SK-N-SH (cell line): ENCODE data around the gene FGD4. TPM values are rescaled to one million over a fixed set of nuclear protein-coding genes. Genes with fewer than 3 reads are reported as not detected.

ENCODE experiments used
- CTCF ChIA-PET: fragments of 300-600, 350-600 bp; formaldehyde crosslinking; extraction: SDS; loops from one replicate; lab custom pipeline; 2021; lab: Yijun Ruan, JAX
- POLR2A ChIA-PET: fragments of 350-600 bp; sonication (Branson Sonifier 250); formaldehyde crosslinking; extraction: SDS; loops from one replicate; lab custom pipeline; 2020; ENCODE audit warnings: antibody characterized with exemption, inconsistent platforms; lab: Yijun Ruan, JAX
- DNase-seq: peaks from one replicate; pipeline ENCODE4 v3.0.0; 2012
- H2AFZ ChIP-seq: fragments of 200-600 bp; sonication (generic); 2 replicates; pipeline ENCODE4 v1.8.1; 2016; ENCODE audit warnings: antibody characterized with exemption, mild to moderate bottlenecking, low read depth
- H3F3A ChIP-seq: fragments of 200-600 bp; sonication (generic); replicated peaks from 2 replicates; pipeline ENCODE3; 2016; ENCODE audit warnings: antibody characterized with exemption, mild to moderate bottlenecking; ENCODE audit not compliant: insufficient read depth
- H3K27ac ChIP-seq, 2 experiments: fragments of 200-500 bp in 1 of 2; fragments of 200-600 bp in 1 of 2; sonication (Bioruptor generic) in 1 of 2; sonication (generic), shearing (Covaris generic) in 1 of 2; 2 replicates each; pipeline versions ENCODE4 v1.5.1 to v1.6.1; 2014 to 2016; ENCODE audit warnings: low read depth in 2 of 2, inconsistent platforms in 1 of 2, low read length in 1 of 2, mild to moderate bottlenecking in 1 of 2, mixed read lengths in 1 of 2
- H3K27me3 ChIP-seq: fragments of 200-600 bp; sonication (generic), shearing (Covaris generic); 2 replicates; pipeline ENCODE4 v1.6.1; 2016; ENCODE audit warnings: mixed run types; ENCODE audit not compliant: insufficient read depth
- H3K36me3 ChIP-seq, 2 experiments: fragments of 200-500 bp in 1 of 2; fragments of 200-600 bp in 1 of 2; sonication (Bioruptor generic) in 1 of 2; sonication (generic) in 1 of 2; replicated peaks in 1 of 2; 2 replicates each; pipeline versions ENCODE3 to v1.5.1; 2014 to 2016; ENCODE audit warnings: low read length in 1 of 2, mild to moderate bottlenecking in 1 of 2; ENCODE audit not compliant: insufficient read depth in 2 of 2, control insufficient read depth in 1 of 2
- H3K4me1 ChIP-seq, 2 experiments: fragments of 200-500 bp in 1 of 2; fragments of 200-600 bp in 1 of 2; sonication (Bioruptor generic) in 1 of 2; sonication (generic), shearing (Covaris generic) in 1 of 2; 2 replicates each; pipeline versions ENCODE4 v1.5.1 to v1.6.1; 2014 to 2016; ENCODE audit warnings: low read depth in 1 of 2, low read length in 1 of 2, mixed run types in 1 of 2; ENCODE audit not compliant: insufficient read depth in 2 of 2, control insufficient read depth in 1 of 2
- H3K4me2 ChIP-seq: fragments of 200-600 bp; sonication (generic), shearing (Covaris generic); 2 replicates; pipeline ENCODE4 v1.6.1; 2017; ENCODE audit warnings: mixed run types
- H3K4me3 ChIP-seq, 2 experiments: fragments of 200-500 bp in 1 of 2; fragments of 200-600 bp in 1 of 2; sonication (Bioruptor generic) in 1 of 2; sonication (generic), shearing (Covaris generic) in 1 of 2; 2 replicates each; pipeline versions ENCODE4 v1.5.1 to v1.8.1; 2014 to 2016; ENCODE audit warnings: low read depth in 2 of 2, inconsistent platforms in 1 of 2, low read length in 1 of 2, mild to moderate bottlenecking in 1 of 2, mixed read lengths in 1 of 2, moderate library complexity in 1 of 2
- H3K79me2 ChIP-seq: fragments of 200-600 bp; sonication (generic); 2 replicates; pipeline ENCODE4 v1.8.1; 2017; ENCODE audit warnings: mild to moderate bottlenecking; ENCODE audit not compliant: insufficient read depth
- H3K9ac ChIP-seq: fragments of 200-600 bp; sonication (generic); 2 replicates; pipeline ENCODE4 v1.6.1; 2017; ENCODE audit warnings: mixed run types
- H3K9me2 ChIP-seq: fragments of 200-600 bp; sonication (generic); 2 replicates; pipeline ENCODE4 v1.6.1; 2017; ENCODE audit warnings: mixed run types
- H3K9me3 ChIP-seq: fragments of 200-600 bp; sonication (generic); 2 replicates; pipeline ENCODE4 v1.6.1; 2017; ENCODE audit warnings: mixed run types, mild to moderate bottlenecking, moderate library complexity
- H4K20me1 ChIP-seq: fragments of 200-600 bp; sonication (generic); 2 replicates; pipeline ENCODE4 v1.6.1; 2017; ENCODE audit warnings: mild to moderate bottlenecking, mixed run types; ENCODE audit not compliant: insufficient read depth
- CHD2 ChIP-seq: fragments of 150-350 bp; IDR thresholded peaks from 2 replicates; pipeline ENCODE4 v1.6.1; 2018; ENCODE audit warnings: low read length; ENCODE audit not compliant: partially characterized antibody
- EZH2phosphoT487 ChIP-seq: fragments of 200-600 bp; sonication (generic); IDR thresholded peaks from 2 replicates; pipeline ENCODE4 v1.6.1; 2017; ENCODE audit warnings: low read depth, mixed run types, mild to moderate bottlenecking, antibody characterized with exemption, moderate library complexity, borderline replicate concordance
- FOSL2 ChIP-seq: IDR thresholded peaks from 2 replicates; pipeline ENCODE4 v1.4.0; 2012; ENCODE audit warnings: low read depth, mild to moderate bottlenecking, moderate library complexity, borderline replicate concordance
- FOXM1 ChIP-seq: IDR thresholded peaks from 2 replicates; pipeline ENCODE4 v1.4.0; 2012; ENCODE audit warnings: low read depth, mild to moderate bottlenecking
- GABPA ChIP-seq: IDR thresholded peaks from 2 replicates; pipeline ENCODE4 v1.4.0; 2012; ENCODE audit warnings: low read depth, mild to moderate bottlenecking
- GATA2 ChIP-seq: sonication (generic); formaldehyde crosslinking; IDR thresholded peaks from 2 replicates; pipeline ENCODE4 v1.5.0; 2020; ENCODE audit warnings: mild to moderate bottlenecking, missing genetic modification reagents
- MXI1 ChIP-seq: IDR thresholded peaks from 2 replicates; pipeline ENCODE4 v1.6.1; 2012; ENCODE audit warnings: mild to moderate bottlenecking, low read depth, low read length, improper control_type of control experiment
- NRF1 ChIP-seq: IDR thresholded peaks from 2 replicates; pipeline ENCODE4 v1.6.1; 2012; ENCODE audit warnings: low read depth, mild to moderate bottlenecking, low read length
- POLR2AphosphoS5 ChIP-seq: IDR thresholded peaks from 2 replicates; pipeline ENCODE4 v1.6.1; 2012; ENCODE audit warnings: low read depth, low read length
- RAD21 ChIP-seq: IDR thresholded peaks from 2 replicates; pipeline ENCODE4 v1.6.1; 2012; ENCODE audit warnings: mild to moderate bottlenecking, low read length
- RCOR1 ChIP-seq: fragments of 150-350 bp; IDR thresholded peaks from 2 replicates; pipeline ENCODE4 v1.6.1; 2017; ENCODE audit warnings: antibody characterized with exemption, low read length
- RXRA ChIP-seq: IDR thresholded peaks from 2 replicates; pipeline ENCODE4 v1.4.0; 2012; ENCODE audit warnings: low read depth, mild to moderate bottlenecking, borderline replicate concordance
- SMC3 ChIP-seq: IDR thresholded peaks from 2 replicates; pipeline ENCODE4 v1.6.1; 2012; ENCODE audit warnings: low read depth, low read length, improper control_type of control experiment
- TAF1 ChIP-seq: IDR thresholded peaks from 2 replicates; pipeline ENCODE4 v1.6.1; 2012; ENCODE audit warnings: low read depth, mild to moderate bottlenecking, low read length, moderate library complexity, borderline replicate concordance
- TCF12 ChIP-seq: IDR thresholded peaks from 2 replicates; pipeline ENCODE4 v1.4.0; 2012
- TEAD4 ChIP-seq: IDR thresholded peaks from 2 replicates; pipeline ENCODE4 v1.4.0; 2012; ENCODE audit warnings: mild to moderate bottlenecking, borderline replicate concordance; ENCODE audit not compliant: insufficient read depth
- USF1 ChIP-seq: IDR thresholded peaks from 2 replicates; pipeline ENCODE4 v1.4.0; 2012; ENCODE audit warnings: low read depth, borderline replicate concordance
- USF2 ChIP-seq: fragments of 150-350 bp; IDR thresholded peaks from 2 replicates; pipeline ENCODE4 v1.6.1; 2017; ENCODE audit warnings: antibody characterized with exemption, low read length, low read depth, borderline replicate concordance
- YY1 ChIP-seq: IDR thresholded peaks from 2 replicates; pipeline ENCODE4 v1.4.0; 2012; ENCODE audit warnings: low read depth, mild to moderate bottlenecking
- WGBS: methylation state at CpG from one replicate; pipeline ENCODE4 v1.1.6; 2017; ENCODE audit warnings: low lambda C conversion rate; 5-methylcytosine and 5-hydroxymethylcytosine counted together
- polyA plus RNA-seq, 3 experiments: library from polyadenylated mRNA; depleted of rRNA; stranded (reverse); fragments of >200 nt; gene quantifications; 2 replicates each; pipeline ENCODE4 v1.2.3, GENCODE V29; 2012
- TF ChIP-seq, protein P1 (sequence below): IDR thresholded peaks from 2 replicates; pipeline ENCODE4 v1.6.1; 2012; ENCODE audit warnings: mild to moderate bottlenecking, low read depth, low read length, moderate library complexity
- TF ChIP-seq, protein P2 (sequence below): fragments of 150-350 bp; IDR thresholded peaks from 2 replicates; pipeline ENCODE4 v1.6.1; 2016; ENCODE audit warnings: mild to moderate bottlenecking, low read depth, low read length
- TF ChIP-seq, protein P3 (sequence below): IDR thresholded peaks from 2 replicates; pipeline ENCODE4; 2012
- TF ChIP-seq, protein P4 (sequence below): IDR thresholded peaks from 2 replicates; pipeline ENCODE4 v1.4.0; 2012; ENCODE audit warnings: low read depth

The FGD4 gene
- polyA plus RNA-seq, 1 of the 3 experiments (the other 2 are of a cell fraction): 0.26 TPM

DNA sequence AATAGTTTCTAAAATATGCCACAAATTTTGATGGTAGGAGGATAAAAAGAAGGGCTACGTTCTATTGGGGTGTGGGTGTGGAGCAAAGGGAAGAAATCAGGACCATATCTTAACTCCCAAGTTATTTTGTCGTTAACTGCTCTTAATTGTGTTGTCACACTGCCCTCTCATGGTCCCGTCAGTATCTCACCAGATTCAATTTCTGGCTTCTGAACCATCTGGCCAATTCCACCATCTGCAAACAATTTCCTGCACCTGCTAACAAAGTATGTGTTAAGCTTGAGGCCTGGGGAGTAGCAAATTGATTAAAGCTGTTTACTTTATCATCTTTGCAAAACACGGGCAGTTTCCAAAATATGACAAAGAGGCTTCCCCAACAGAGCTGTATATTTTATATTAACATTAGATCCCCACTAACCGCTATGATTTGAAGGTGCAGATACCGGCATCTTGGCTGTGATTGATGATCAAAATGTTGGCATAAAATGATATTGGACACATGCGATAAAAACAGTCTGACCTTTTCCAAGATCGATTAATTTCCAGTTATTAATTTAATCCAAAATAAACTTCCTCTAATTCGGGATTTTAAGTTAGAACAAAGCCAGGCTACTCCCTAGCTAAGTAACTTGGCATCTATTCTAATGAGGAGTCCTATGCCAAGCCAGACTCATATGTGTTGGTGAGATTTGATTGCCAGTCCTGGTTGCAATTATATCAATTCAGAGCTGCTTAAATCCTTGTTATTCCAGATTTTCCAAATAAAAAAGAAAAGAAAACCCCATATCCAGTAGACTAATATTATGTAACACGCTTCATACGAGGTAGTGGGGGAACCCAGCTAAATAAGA lies 272.8 kb downstream of the FGD4 start:
- H3K9me3 ChIP-seq: no peaks in the 10 kb centered on the region
- H3K27me3 ChIP-seq: no peaks in the 10 kb centered on the region
- no peaks in the 10 kb centered on the region for H4K20me1 ChIP-seq
- no peak overlapping the region; a peak in 1 of 4 replicates for H3K4me3 ChIP-seq
- H2AFZ ChIP-seq: no peak overlapping the region
- peak; percentile 85 for DNase-seq
- no peak overlapping the region for H3K9ac ChIP-seq
- ChIA-PET POLR2A (interaction anchor here (1.0 kb wide), 1 partner anchor 566 kb away, joined by 3 read pairs; the partner anchor contains the start of gene BICD1), CTCF (interaction anchor here (0.6 to 4.0 kb wide), 47 partner anchors 12 to 1292 kb away, joined by 3 to 87 read pairs (median 3); partner anchors contain the start of gene YARS2)
- H3K36me3 ChIP-seq: no peaks in the 10 kb centered on the region
- no peaks in the 10 kb centered on the region for H3K9me2 ChIP-seq
- H3F3A ChIP-seq: peaks cover 4% of the 10 kb centered on the region
- H3K4me2 ChIP-seq: no peak overlapping the region
- H3K27ac ChIP-seq: peak overlapping the region in 1 of 2 experiments; percentile 36; a peak in 2 of 4 replicates
- peaks cover 0 to 6% of the 10 kb centered on the region in 2 experiments; a peak in 2 of 4 replicates for H3K4me1 ChIP-seq
- no peaks in the 10 kb centered on the region for H3K79me2 ChIP-seq
- WGBS: 25% methylated on average over 11 of the region's 11 CpGs
- TF ChIP-seq TCF12 (peak; percentile 99), NRF1 (no peak), USF2 (no peak), CHD2 (no peak), FOSL2 (no peak), GATA2 (CRISPR knock-in tag) (peak; percentile 23), RAD21 (peak; percentile 90), FOXM1 (no peak), USF1 (no peak), YY1 (no peak), RXRA (no peak), EZH2phosphoT487 (no peak), RCOR1 (peak; percentile 99), TEAD4 (no peak), SMC3 (peak; percentile 62), GABPA (no peak), MXI1 (no peak), POLR2AphosphoS5 (peak; percentile 85), TAF1 (no peak)
- TF ChIP-seq, protein P1, sequence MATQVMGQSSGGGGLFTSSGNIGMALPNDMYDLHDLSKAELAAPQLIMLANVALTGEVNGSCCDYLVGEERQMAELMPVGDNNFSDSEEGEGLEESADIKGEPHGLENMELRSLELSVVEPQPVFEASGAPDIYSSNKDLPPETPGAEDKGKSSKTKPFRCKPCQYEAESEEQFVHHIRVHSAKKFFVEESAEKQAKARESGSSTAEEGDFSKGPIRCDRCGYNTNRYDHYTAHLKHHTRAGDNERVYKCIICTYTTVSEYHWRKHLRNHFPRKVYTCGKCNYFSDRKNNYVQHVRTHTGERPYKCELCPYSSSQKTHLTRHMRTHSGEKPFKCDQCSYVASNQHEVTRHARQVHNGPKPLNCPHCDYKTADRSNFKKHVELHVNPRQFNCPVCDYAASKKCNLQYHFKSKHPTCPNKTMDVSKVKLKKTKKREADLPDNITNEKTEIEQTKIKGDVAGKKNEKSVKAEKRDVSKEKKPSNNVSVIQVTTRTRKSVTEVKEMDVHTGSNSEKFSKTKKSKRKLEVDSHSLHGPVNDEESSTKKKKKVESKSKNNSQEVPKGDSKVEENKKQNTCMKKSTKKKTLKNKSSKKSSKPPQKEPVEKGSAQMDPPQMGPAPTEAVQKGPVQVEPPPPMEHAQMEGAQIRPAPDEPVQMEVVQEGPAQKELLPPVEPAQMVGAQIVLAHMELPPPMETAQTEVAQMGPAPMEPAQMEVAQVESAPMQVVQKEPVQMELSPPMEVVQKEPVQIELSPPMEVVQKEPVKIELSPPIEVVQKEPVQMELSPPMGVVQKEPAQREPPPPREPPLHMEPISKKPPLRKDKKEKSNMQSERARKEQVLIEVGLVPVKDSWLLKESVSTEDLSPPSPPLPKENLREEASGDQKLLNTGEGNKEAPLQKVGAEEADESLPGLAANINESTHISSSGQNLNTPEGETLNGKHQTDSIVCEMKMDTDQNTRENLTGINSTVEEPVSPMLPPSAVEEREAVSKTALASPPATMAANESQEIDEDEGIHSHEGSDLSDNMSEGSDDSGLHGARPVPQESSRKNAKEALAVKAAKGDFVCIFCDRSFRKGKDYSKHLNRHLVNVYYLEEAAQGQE: no peak
- TF ChIP-seq, protein P2, sequence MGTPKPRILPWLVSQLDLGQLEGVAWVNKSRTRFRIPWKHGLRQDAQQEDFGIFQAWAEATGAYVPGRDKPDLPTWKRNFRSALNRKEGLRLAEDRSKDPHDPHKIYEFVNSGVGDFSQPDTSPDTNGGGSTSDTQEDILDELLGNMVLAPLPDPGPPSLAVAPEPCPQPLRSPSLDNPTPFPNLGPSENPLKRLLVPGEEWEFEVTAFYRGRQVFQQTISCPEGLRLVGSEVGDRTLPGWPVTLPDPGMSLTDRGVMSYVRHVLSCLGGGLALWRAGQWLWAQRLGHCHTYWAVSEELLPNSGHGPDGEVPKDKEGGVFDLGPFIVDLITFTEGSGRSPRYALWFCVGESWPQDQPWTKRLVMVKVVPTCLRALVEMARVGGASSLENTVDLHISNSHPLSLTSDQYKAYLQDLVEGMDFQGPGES: no peak
- TF ChIP-seq, protein P3, sequence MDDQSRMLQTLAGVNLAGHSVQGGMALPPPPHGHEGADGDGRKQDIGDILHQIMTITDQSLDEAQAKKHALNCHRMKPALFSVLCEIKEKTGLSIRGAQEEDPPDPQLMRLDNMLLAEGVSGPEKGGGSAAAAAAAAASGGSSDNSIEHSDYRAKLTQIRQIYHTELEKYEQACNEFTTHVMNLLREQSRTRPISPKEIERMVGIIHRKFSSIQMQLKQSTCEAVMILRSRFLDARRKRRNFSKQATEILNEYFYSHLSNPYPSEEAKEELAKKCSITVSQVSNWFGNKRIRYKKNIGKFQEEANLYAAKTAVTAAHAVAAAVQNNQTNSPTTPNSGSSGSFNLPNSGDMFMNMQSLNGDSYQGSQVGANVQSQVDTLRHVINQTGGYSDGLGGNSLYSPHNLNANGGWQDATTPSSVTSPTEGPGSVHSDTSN: peak; percentile 37
- TF ChIP-seq, protein P4, sequence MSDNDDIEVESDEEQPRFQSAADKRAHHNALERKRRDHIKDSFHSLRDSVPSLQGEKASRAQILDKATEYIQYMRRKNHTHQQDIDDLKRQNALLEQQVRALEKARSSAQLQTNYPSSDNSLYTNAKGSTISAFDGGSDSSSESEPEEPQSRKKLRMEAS: no peak
